Activated CD8-positive, alpha-beta memory T cell treated with anti-CD3 and anti-CD28 coated beads, Interleukin-2, amount 50 U/mL, for 48 hours (primary cell): Measurements from ENCODE around the gene CHEK2.
A peak's percentile ranks its signal among the peaks of the same experiment; 100 is the strongest.
"Not testable (repeated sequence)": the region's sequence is repeated elsewhere in the genome, so short reads cannot be mapped to it uniquely, and the experiment has no call there.

Experiments used
- DNase-seq: peaks from one replicate; pipeline ENCODE4 v3.0.0-alpha.2; 2020

Gene CHEK2

GRCh38 chr22:28682966-28683365, 58.7 kb downstream of the CHEK2 start:
- peak; percentile 3 for DNase-seq

GRCh38 chr22:28680813-28681490, 60.7 kb downstream of the CHEK2 start:
- not testable (repeated sequence) for DNase-seq

- DNase-seq, result peak; percentile 60
Measured at GRCh38 chr22:28679611-28680287, 61.9 kb downstream of the CHEK2 start, which contains the start of gene TTC28. Gene TTC28 (minus strand): TSS chr22:28679840. CDS start chr22:28679723, 117 bp downstream.

GRCh38 chr22:28678778-28679610, 62.6 kb downstream of the CHEK2 start:
- DNase-seq, result peak; percentile 61

- DNase-seq, result not testable (repeated sequence)
Measured at GRCh38 chr22:28678170-28678569, 63.5 kb downstream of the CHEK2 start.

- DNase-seq, result no peak
Measured at GRCh38 chr22:28674121-28674563, 67.5 kb downstream of the CHEK2 start.

GRCh38 chr22:28670756-28671155, 70.9 kb downstream of the CHEK2 start:
- DNase-seq, result no peak

- DNase-seq, result no peak
Measured at GRCh38 chr22:28670161-28670560, 71.5 kb downstream of the CHEK2 start.

- no peak for DNase-seq
Measured at GRCh38 chr22:28669387-28669786, 72.2 kb downstream of the CHEK2 start.

- DNase-seq, result not testable (repeated sequence)
Measured at GRCh38 chr22:28663569-28663942, 78.1 kb downstream of the CHEK2 start.

GRCh38 chr22:28658448-28658847, 83.2 kb downstream of the CHEK2 start:
- no peak for DNase-seq

- no peak for DNase-seq
Measured at GRCh38 chr22:28656181-28656580, 85.4 kb downstream of the CHEK2 start.

- no peak for DNase-seq
Measured at GRCh38 chr22:28650463-28650862, 91.2 kb downstream of the CHEK2 start.

GRCh38 chr22:28648792-28649191, 92.8 kb downstream of the CHEK2 start:
- DNase-seq, result no peak

- no peak for DNase-seq
Measured at GRCh38 chr22:28647216-28647615, 94.4 kb downstream of the CHEK2 start.

GRCh38 chr22:28639321-28639720, 102.3 kb downstream of the CHEK2 start:
- DNase-seq, result no peak
